Astrocyte (in vitro differentiated cells and primary cell): ENCODE results near the gene EPB41L4B. TPM values are rescaled to one million over a fixed set of nuclear protein-coding genes. Genes with fewer than 3 reads are reported as not detected.

Source experiments
- DNase-seq: peaks from one replicate; pipeline ENCODE4 v3.0.0-alpha.2; 2010; ENCODE audit warnings: low read depth
- FAIRE-seq: peaks from 2 replicates; lab custom pipeline; 2011; peaks lifted over from hg19 to GRCh38; lab: Jason Lieb, UNC
- H2AFZ ChIP-seq: 2 replicates; pipeline ENCODE4 v1.6.0; 2012; ENCODE audit warnings: low read depth, low read length, inconsistent platforms
- H3K27ac ChIP-seq: 2 replicates; pipeline ENCODE4 v1.5.1; 2011; ENCODE audit warnings: low read depth, low read length, inconsistent platforms
- H3K27me3 ChIP-seq: 2 replicates; pipeline ENCODE4 v1.6.0; 2011; ENCODE audit warnings: low read length, inconsistent platforms; ENCODE audit not compliant: insufficient read depth
- H3K36me3 ChIP-seq: 2 replicates; pipeline ENCODE4 v1.5.1; 2011; ENCODE audit warnings: low read length, inconsistent platforms; ENCODE audit not compliant: insufficient read depth
- H3K4me1 ChIP-seq: 2 replicates; pipeline ENCODE4 v1.5.1; 2011; ENCODE audit warnings: low read length, inconsistent platforms; ENCODE audit not compliant: insufficient read depth
- H3K4me2 ChIP-seq: 2 replicates; pipeline ENCODE4 v1.6.0; 2012; ENCODE audit warnings: low read length, inconsistent platforms
- H3K4me3 ChIP-seq: 2 replicates; pipeline ENCODE4 v1.5.1; 2011; ENCODE audit warnings: low read depth, mild to moderate bottlenecking, low read length, inconsistent platforms; ENCODE audit not compliant: insufficient read depth
- H3K79me2 ChIP-seq: 2 replicates; pipeline ENCODE4 v1.6.0; 2012; ENCODE audit warnings: mild to moderate bottlenecking, low read length, inconsistent platforms; ENCODE audit not compliant: insufficient read depth
- H3K9ac ChIP-seq: 2 replicates; pipeline ENCODE4 v1.6.0; 2012; ENCODE audit warnings: mild to moderate bottlenecking, low read length, inconsistent platforms
- H3K9me3 ChIP-seq: 2 replicates; pipeline ENCODE4 v1.5.1; 2012; ENCODE audit warnings: low read depth, mild to moderate bottlenecking, low read length, inconsistent platforms; ENCODE audit not compliant: insufficient read depth
- H4K20me1 ChIP-seq: 2 replicates; pipeline ENCODE4 v1.6.0; 2012; ENCODE audit warnings: low read length, inconsistent platforms; ENCODE audit not compliant: insufficient read depth
- H3K27ac Mint-ChIP-seq: one replicate; pipeline ENCODE4 v1.8.0; 2021; ENCODE audit warnings: mild to moderate bottlenecking, mixed read lengths; ENCODE audit not compliant: unreplicated experiment
- H3K27me3 Mint-ChIP-seq: one replicate; pipeline ENCODE4 v1.8.0; 2021; ENCODE audit warnings: low read depth, mixed read lengths; ENCODE audit not compliant: unreplicated experiment
- H3K36me3 Mint-ChIP-seq: one replicate; pipeline ENCODE4 v1.8.0; 2021; ENCODE audit warnings: low read depth, mixed read lengths; ENCODE audit not compliant: unreplicated experiment
- H3K4me1 Mint-ChIP-seq: one replicate; pipeline ENCODE4 v1.8.0; 2021; ENCODE audit warnings: low read depth, mixed read lengths; ENCODE audit not compliant: unreplicated experiment
- H3K4me3 Mint-ChIP-seq: one replicate; pipeline ENCODE4 v1.8.0; 2021; ENCODE audit warnings: mild to moderate bottlenecking, moderate library complexity, mixed read lengths; ENCODE audit not compliant: unreplicated experiment
- H3K9me3 Mint-ChIP-seq: one replicate; pipeline ENCODE4 v1.8.0; 2021; ENCODE audit warnings: mild to moderate bottlenecking, mixed read lengths; ENCODE audit not compliant: unreplicated experiment
- CTCF ChIP-seq: IDR thresholded peaks from 2 replicates; pipeline ENCODE4 v1.5.1; 2011; ENCODE audit warnings: low read depth, mild to moderate bottlenecking, inconsistent platforms, low read length, moderate library complexity; ENCODE audit not compliant: insufficient read depth
- EZH2 ChIP-seq: IDR thresholded peaks from 2 replicates; pipeline ENCODE4 v1.6.1; 2012; ENCODE audit warnings: mild to moderate bottlenecking, low read length, inconsistent platforms; ENCODE audit not compliant: insufficient read depth
- total RNA-seq: library from RNA; stranded (reverse); gene quantifications from 2 replicates; pipeline ENCODE4 v1.2.1, GENCODE V29; 2021

Gene EPB41L4B
- total RNA-seq, 1 donor from 2014 or later: 2.0 TPM

GRCh38 chr9:109158651-109159050, 162.2 kb downstream of the EPB41L4B start:
- no peak overlapping the region for H3K4me3 Mint-ChIP-seq
- peaks cover 6% of the 10 kb centered on the region for H3K27me3 ChIP-seq

GRCh38 chr9:109156708-109157107, 164.2 kb downstream of the EPB41L4B start:
- peaks cover 8% of the 10 kb centered on the region for H3K27me3 Mint-ChIP-seq
- no peak for FAIRE-seq

More at GRCh38 chr9:109158651-109159050, 162.2 kb downstream of the EPB41L4B start:
- Histone ChIP-seq H3K9me3 (peaks cover 2% of the 10 kb centered on the region), H3K79me2 (no peaks in the 10 kb centered on the region), H3K4me1 (no peaks in the 10 kb centered on the region), H3K9ac (no peak overlapping the region), H3K4me3 (no peak overlapping the region), H4K20me1 (no peaks in the 10 kb centered on the region), H3K27ac (no peak overlapping the region), H3K36me3 (no peaks in the 10 kb centered on the region), H3K4me2 (no peak overlapping the region), H2AFZ (no peak overlapping the region)
- peaks cover 24% of the 10 kb centered on the region for H3K27me3 Mint-ChIP-seq
- H3K4me1 Mint-ChIP-seq: no peaks in the 10 kb centered on the region
- peak; percentile 4 for DNase-seq
- H3K27ac Mint-ChIP-seq: no peak overlapping the region
- peaks cover 1% of the 10 kb centered on the region for H3K9me3 Mint-ChIP-seq
- FAIRE-seq: no peak
- TF ChIP-seq CTCF: no peak
- TF ChIP-seq EZH2: no peak
- H3K36me3 Mint-ChIP-seq: no peaks in the 10 kb centered on the region

More at GRCh38 chr9:109156708-109157107, 164.2 kb downstream of the EPB41L4B start:
- no peak overlapping the region for H3K9ac ChIP-seq
- H3K4me2 ChIP-seq: no peak overlapping the region
- H4K20me1 ChIP-seq: no peaks in the 10 kb centered on the region
- H3K4me3 ChIP-seq: no peak overlapping the region
- peaks cover 9% of the 10 kb centered on the region for H3K9me3 ChIP-seq
- no peak for DNase-seq
- no peak for TF ChIP-seq CTCF
- TF ChIP-seq EZH2: no peak
- peaks cover 5% of the 10 kb centered on the region for H3K9me3 Mint-ChIP-seq
- H2AFZ ChIP-seq: no peak overlapping the region
- no peaks in the 10 kb centered on the region for H3K4me1 ChIP-seq
- no peak overlapping the region for H3K27ac ChIP-seq
- no peaks in the 10 kb centered on the region for H3K79me2 ChIP-seq
- H3K4me3 Mint-ChIP-seq: no peak overlapping the region
- no peaks in the 10 kb centered on the region for H3K36me3 Mint-ChIP-seq
- H3K36me3 ChIP-seq: no peaks in the 10 kb centered on the region
- H3K4me1 Mint-ChIP-seq: no peaks in the 10 kb centered on the region
- H3K27ac Mint-ChIP-seq: no peak overlapping the region
- peaks cover 2% of the 10 kb centered on the region for H3K27me3 ChIP-seq
